NCI-H2227 (cell line): ENCODE measurements around the gene TMEM59L.

Experiments used
- DNase-seq: peaks from one replicate; lab custom pipeline; 2025; ENCODE audit not compliant: unreplicated experiment; lab: John Stamatoyannopoulos, UW

The TMEM59L gene

GRCh38 chr19:18636969-18637629 lies 24.4 kb downstream of the TMEM59L start, which contains the start of gene KLHL26:
KLHL26 (plus strand) TSS chr19:18637028; CDS start chr19:18637055, 27 bp downstream.
- DNase-seq = no peak

DNA sequence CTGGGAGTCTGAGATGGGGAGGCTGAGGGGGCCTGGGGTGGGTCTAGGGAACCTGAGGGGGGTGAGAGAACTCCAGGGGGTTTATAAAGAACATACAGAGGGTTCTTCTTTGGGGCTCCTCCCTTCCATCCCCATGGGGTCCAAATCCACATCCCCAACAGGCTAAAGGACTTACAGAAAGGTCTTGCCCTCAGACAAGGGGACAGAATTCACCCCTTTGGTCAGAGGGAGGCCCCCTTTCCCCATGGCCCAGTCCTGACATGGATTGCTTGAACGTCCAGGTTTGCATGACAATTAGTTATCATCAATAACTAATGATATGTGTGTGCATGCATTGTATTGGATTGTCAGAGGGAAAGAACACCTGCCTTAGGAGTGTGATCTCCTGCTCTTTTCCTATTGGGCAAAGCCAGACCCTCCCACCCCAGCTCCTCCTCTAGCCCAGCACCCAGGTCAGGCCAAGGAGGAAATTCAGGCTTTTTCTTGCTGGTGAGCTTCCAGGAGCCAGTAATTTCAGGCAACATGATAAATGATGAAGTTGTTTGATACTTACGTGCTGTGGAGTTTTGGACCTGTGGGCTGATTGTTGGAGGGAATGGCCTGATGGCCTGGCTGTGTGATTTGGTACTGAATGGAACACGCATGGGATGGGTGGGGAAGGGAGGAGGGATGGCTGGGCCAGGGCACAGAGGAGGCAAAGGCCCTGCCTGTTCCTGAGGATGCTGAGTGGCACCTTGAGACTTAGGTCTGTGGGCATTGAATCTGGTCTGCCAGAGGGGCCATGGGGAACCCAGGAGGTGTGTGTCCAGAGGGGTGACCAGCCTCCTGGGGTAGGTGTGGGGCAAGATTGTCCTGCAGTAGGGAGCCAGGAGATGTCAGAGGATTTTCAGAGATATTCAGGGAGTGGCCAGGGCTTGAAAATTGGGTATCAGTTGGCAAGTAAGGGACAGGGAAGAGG lies 25.3 kb downstream of the TMEM59L start:
- DNase-seq = peak; percentile 10

- DNase-seq = no peak
Observed at GRCh38 chr19:18639706-18640243, 27.1 kb downstream of the TMEM59L start.

- DNase-seq = no peak
Observed at GRCh38 chr19:18644196-18645034, 31.7 kb downstream of the TMEM59L start.

- no peak for DNase-seq
Observed at GRCh38 chr19:18645035-18645511, 32.4 kb downstream of the TMEM59L start.

GRCh38 chr19:18646535-18647370 lies 34.1 kb downstream of the TMEM59L start:
- peak; percentile 55 for DNase-seq

- no peak for DNase-seq
Observed at GRCh38 chr19:18647371-18647767, 34.7 kb downstream of the TMEM59L start.

DNA sequence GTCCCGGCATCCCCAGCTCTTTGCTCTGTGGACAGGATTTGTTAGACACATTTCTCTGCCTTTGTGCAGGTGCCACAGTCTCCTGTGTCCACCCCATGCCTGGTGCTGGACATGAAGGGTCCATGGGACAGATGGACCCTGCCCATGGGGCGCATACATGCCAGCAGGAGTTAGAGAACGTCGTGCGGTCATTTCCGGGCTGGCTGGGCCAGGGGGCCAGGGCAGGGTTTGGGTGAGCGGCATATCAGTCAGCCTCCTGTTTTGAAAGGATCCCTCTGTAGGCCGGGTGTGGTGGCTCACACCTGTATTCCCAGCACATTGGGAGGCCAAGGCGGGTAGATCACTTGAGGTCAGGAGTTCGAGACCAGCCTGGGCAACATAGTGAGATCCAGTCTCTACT lies 35.1 kb downstream of the TMEM59L start:
- no peak for DNase-seq

DNA sequence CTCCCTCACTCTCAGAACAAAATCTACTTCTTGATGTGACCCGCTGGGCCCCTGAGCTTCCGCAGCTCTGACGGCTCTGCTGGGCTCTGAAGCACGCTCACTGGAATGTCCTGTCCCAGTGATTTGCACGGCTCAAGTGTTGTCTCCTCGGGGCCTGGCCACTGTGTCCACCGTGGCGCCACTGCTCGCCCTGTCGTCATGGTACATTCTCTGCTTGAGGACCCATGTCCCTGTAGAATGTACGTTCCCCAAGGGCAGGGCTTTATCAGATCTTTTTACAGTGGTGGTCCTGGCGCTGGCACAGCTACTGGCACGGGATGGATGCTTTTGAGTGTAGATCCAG lies 36.3 kb downstream of the TMEM59L start:
- DNase-seq = no peak

DNA sequence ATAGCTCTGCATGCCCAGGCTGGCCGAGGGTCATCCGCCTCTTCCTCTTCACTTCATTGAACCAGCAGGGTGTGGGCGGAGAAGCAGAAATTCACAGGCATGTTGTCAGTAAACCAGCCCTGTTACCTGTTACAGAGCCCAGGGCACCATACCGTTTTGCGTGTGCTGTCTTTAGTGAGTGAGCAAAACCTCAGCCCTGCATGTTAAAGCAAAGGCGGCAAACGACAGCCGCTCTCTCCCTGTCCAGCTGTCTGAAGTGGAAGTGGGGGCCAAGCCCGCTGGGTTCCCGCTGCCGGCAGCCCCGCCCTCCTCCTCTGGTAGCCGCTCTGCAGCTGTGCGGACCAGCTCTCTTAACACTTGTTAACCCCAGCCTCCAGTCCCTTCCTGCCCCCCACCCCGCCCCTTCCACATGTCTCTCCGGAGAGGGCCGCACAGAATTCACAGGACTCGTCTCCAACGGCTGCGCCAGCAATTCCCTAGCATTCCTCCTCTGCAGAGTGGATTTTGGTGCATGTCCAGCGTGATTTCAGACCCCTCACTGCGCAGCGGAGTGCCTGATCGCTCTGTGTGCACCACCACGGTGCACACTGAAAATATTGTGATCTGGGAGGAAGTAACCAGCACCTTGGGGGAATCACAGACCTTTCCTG lies 36.8 kb downstream of the TMEM59L start:
- DNase-seq = peak; percentile 74

- DNase-seq = no peak
Observed at GRCh38 chr19:18650021-18650390, 37.3 kb downstream of the TMEM59L start.

DNA sequence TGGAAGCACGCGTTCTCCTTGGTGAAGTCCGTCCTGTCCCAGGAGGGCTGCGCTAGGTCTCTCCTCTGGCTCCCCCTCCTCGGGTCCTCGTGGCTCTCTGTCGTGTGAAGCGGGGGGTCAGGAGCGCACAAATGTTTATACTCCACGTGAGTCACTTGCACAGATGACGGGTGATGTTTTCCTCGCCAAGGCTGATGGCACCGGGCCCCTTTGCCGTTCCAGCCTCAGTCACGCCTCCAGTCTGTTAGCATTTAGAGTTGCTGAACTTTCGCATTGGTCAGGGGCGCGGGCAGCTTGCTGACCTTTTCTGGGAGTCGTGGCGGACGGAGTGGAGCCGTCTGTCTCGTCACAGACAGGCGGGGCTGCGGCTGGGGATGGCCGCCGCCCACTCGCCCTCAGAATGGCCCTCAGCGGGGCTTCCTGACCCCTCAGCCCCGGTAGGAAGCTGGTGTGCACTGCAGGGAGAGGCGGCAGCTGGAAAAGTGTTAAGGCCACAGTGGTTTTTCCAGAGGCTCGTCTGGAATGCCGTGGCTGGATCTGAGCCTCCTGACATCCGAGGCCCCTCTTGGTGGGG lies 37.9 kb downstream of the TMEM59L start:
- DNase-seq = no peak

- DNase-seq = no peak
Observed at GRCh38 chr19:18651300-18651699, 38.6 kb downstream of the TMEM59L start.

- no peak for DNase-seq
Observed at GRCh38 chr19:18651733-18652132, 39.1 kb downstream of the TMEM59L start.

GRCh38 chr19:18653853-18654252 lies 41.2 kb downstream of the TMEM59L start:
- DNase-seq = no peak

DNA sequence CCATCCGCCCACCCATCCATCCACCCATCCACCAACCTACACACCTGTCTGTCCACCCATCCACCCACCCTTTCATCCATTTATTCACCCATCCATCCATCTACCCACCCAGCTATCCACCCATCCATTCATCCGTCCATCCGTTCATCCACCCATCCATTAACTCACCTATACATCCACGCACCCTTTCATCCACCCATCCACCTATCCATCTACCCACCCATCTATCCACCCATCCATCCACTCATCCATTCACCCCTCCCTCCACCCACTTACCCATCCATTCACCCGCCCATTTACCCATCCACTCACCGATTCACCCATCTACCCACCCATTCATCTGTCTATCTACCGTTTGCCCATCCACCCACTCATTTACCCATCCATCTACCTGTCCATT lies 41.8 kb downstream of the TMEM59L start:
- no peak for DNase-seq

GRCh38 chr19:18655173-18655844 lies 42.6 kb downstream of the TMEM59L start:
- no peak for DNase-seq

DNA sequence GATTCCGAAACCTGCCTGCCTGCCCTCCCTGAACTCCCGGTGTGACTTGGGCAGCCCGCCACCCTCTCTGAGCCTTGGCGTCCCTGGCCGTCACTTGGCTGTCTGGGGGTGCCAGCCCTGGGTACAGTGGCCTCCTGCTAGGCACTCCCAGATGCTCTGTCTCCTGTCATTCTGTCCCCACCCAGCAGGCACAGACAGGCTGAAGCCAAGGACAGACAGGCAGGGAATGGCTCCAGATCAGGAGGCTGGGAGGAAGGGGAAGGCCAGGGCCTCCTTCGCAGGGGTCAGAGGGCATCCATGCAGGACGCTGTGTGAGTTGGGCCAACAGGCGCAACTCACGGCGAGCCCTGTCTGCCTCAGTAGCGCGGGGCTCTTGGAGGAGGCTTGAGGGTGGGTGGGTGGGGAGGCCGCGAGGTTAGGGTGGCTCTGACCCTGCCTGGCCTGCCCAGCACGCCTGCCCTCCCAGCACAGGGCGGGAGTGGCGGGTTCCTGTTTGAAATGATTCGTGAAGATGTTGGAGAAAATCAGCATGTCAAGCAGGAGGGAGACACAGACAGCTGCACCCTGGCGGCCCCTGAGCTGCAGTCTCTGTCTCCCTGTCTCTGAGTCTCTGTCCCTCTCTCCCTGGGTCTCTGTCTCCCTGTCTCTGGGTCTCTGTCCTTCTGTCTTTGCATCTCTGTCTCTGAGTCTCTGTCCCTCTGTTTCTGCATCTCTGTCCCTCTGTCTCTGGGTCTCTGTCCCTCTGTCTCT lies 43.8 kb downstream of the TMEM59L start:
- no peak for DNase-seq
